ENCODE data around the gene BLMH.

- TF ChIP-seq CTCF (IDR thresholded peaks at IDR 0.05) (no peak), POLR2A (IDR thresholded peaks at IDR 0.05) (no peak)
Measured at GRCh38 chr17:30273373-30273772, 18.4 kb downstream of the BLMH start.
